ENCODE measurements around the gene HLA-DRA. TPM values are rescaled to one million over a fixed set of nuclear protein-coding genes. Genes with fewer than 3 reads are reported as not detected.

HLA-DRA gene
- 100 to 1,000 TPM; 126 to 261 (median 220) TPM for total RNA-seq

DNA sequence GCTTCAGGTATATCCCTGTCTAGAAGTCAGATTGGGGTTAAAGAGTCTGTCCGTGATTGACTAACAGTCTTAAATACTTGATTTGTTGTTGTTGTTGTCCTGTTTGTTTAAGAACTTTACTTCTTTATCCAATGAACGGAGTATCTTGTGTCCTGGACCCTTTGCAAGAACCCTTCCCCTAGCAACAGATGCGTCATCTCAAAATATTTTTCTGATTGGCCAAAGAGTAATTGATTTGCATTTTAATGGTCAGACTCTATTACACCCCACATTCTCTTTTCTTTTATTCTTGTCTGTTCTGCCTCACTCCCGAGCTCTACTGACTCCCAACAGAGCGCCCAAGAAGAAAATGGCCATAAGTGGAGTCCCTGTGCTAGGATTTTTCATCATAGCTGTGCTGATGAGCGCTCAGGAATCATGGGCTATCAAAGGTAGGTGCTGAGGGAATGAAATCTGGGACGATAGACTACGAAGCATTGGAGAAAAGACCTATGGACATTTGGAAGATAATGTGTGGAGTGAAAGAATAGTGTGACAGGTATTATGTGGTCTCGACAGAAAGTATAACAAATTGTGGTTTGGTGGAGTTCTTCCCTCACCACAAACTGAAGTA, at the start of gene HLA-DRA:
Gene HLA-DRA, plus strand, starts transcription at position 286 of the 613 bp plus-strand sequence. Its CDS starts 64 bp downstream, at position 350.
- TF ChIP-seq POLR2A (IDR thresholded peaks at IDR 0.05): peak in 1 of 2 donors; percentile 32
- TF ChIP-seq POLR2AphosphoS5 (IDR thresholded peaks at IDR 0.05): no peak
- DNase-seq (ENCODE audit: low spot score in 2 of 2): no peak
- H3K27ac ChIP-seq: peak within 1 kb of the TSS; percentile 31
- peak within 1 kb of the TSS; percentile 35 for H3K4me3 ChIP-seq
- H3K9me3 ChIP-seq: no peaks in the 10 kb centered on the region
- H3K4me1 ChIP-seq: peaks cover 4% of the 10 kb centered on the region
- H3K36me3 ChIP-seq: no peaks in the 10 kb centered on the region
- peaks cover 4% of the 10 kb centered on the region for H3K27me3 ChIP-seq
- WGBS: 38% methylated on average over 9 of the region's 9 CpGs

DNA sequence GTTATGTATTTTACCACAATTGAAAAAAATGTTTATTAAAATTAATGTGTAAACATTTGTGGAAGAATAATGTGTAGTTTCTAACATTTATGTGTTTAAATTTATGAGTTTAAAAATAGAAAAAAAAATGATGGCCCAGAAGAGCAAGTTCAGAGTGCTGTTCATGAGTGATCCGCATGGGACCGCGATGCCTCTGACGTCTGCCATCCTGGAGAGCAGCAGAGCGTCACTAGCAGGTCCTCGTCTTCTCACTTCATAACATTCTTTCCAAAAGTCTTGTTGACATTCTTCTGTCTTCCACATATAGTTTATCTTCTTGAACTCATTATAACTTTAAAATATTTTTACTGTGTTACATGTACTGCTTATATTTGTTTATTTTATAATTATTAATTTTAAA, 48.2 kb upstream of the HLA-DRA start:
- TF ChIP-seq, protein P1, sequence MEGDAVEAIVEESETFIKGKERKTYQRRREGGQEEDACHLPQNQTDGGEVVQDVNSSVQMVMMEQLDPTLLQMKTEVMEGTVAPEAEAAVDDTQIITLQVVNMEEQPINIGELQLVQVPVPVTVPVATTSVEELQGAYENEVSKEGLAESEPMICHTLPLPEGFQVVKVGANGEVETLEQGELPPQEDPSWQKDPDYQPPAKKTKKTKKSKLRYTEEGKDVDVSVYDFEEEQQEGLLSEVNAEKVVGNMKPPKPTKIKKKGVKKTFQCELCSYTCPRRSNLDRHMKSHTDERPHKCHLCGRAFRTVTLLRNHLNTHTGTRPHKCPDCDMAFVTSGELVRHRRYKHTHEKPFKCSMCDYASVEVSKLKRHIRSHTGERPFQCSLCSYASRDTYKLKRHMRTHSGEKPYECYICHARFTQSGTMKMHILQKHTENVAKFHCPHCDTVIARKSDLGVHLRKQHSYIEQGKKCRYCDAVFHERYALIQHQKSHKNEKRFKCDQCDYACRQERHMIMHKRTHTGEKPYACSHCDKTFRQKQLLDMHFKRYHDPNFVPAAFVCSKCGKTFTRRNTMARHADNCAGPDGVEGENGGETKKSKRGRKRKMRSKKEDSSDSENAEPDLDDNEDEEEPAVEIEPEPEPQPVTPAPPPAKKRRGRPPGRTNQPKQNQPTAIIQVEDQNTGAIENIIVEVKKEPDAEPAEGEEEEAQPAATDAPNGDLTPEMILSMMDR (IDR thresholded peaks at IDR 0.05): no peak
- no peak for TF ChIP-seq POLR2AphosphoS5 (IDR thresholded peaks at IDR 0.05)
- no peak for TF ChIP-seq EP300 (IDR thresholded peaks at IDR 0.05)
- TF ChIP-seq POLR2A (IDR thresholded peaks at IDR 0.05): no peak
- H3K27me3 ChIP-seq: no peaks in the 10 kb centered on the region
- H3K4me1 ChIP-seq: peaks cover 16% of the 10 kb centered on the region
- H3K4me3 ChIP-seq: no peak overlapping the region
- WGBS: 93% methylated on average over 6 of the region's 6 CpGs
- H3K36me3 ChIP-seq: no peaks in the 10 kb centered on the region
- no peaks in the 10 kb centered on the region for H3K9me3 ChIP-seq
- H3K27ac ChIP-seq: no peak overlapping the region
- DNase-seq (ENCODE audit: low spot score in 2 of 2): no peak

DNA sequence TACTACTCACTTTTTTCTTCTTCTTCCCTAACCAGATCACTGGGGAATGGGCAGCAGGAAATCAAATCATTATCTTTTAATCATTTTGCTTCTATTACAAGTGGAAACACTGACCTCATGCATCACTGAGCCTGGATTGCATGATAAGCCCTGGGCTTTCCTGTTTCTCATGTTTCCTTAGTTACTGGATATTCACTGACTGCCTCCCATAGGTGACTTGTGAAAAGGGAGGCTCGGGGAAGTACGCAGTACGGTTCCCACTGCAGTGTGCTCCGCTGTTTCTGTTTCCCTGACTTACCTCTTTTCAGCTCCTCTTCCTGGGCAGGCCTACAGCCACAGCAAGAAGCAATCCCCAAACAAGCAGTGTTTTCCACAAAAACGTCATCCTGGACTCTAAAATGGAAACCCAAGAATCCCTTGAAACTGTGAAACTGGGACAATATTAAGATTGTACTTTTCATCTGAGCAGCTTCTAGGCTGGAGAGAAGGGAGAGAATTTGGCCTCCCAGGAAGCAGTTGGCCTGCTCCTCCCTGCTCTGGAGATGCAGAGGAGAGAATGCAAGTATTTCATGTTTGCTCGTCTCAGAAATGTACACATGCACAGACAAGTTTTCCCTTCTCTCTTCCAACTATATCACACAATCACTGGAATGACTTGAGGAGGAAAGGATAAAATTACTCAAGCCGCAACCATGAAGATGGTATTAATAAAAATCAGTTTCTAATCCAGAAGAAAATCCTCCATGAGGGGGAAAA, 45.8 kb upstream of the HLA-DRA start:
- WGBS: 29% methylated on average over 7 of the region's 7 CpGs
- H3K36me3 ChIP-seq: no peaks in the 10 kb centered on the region
- TF ChIP-seq EP300 (IDR thresholded peaks at IDR 0.05) (no peak), POLR2AphosphoS5 (IDR thresholded peaks at IDR 0.05) (peak in 1 of 3 donors; percentile 38)
- TF ChIP-seq, protein P1 (IDR thresholded peaks at IDR 0.05): no peak
- no peaks in the 10 kb centered on the region for H3K27me3 ChIP-seq
- no peaks in the 10 kb centered on the region for H3K9me3 ChIP-seq
- H3K4me3 ChIP-seq: no peak overlapping the region
- peak overlapping the region; percentile 50 for H3K27ac ChIP-seq
- H3K4me1 ChIP-seq: peaks cover 16% of the 10 kb centered on the region
- no peak for DNase-seq (ENCODE audit: low spot score in 2 of 2)

DNA sequence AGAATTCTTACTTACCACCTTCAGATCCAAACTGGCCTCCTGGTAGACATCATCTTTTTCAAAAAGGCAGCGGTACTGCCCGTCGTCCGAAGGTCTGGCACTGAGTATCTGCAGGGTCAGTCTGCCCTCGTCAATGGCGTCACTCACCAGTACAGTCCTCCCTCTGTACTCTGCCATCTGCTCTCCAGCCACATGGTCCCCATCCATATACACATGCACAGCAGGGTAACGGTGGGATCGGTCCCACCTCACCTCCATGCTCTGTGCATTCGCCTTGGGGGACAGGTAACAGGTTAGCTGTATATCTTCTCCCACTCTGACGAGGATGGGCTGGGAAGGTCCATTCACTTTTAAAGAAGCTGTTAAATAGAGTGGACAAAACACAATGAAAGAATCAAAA, 43.7 kb upstream of the HLA-DRA start:
- Histone ChIP-seq H3K4me3 (no peak overlapping the region), H3K36me3 (no peaks in the 10 kb centered on the region), H3K4me1 (peaks cover 16% of the 10 kb centered on the region), H3K27ac (no peak overlapping the region), H3K9me3 (no peaks in the 10 kb centered on the region), H3K27me3 (no peaks in the 10 kb centered on the region)
- WGBS: 93% methylated on average over 10 of the region's 10 CpGs
- TF ChIP-seq POLR2A (IDR thresholded peaks at IDR 0.05): no peak
- no peak for TF ChIP-seq EP300 (IDR thresholded peaks at IDR 0.05)
- TF ChIP-seq POLR2AphosphoS5 (IDR thresholded peaks at IDR 0.05): no peak
- TF ChIP-seq, protein P1 (IDR thresholded peaks at IDR 0.05): no peak
- no peak for DNase-seq (ENCODE audit: low spot score in 2 of 2)

DNA sequence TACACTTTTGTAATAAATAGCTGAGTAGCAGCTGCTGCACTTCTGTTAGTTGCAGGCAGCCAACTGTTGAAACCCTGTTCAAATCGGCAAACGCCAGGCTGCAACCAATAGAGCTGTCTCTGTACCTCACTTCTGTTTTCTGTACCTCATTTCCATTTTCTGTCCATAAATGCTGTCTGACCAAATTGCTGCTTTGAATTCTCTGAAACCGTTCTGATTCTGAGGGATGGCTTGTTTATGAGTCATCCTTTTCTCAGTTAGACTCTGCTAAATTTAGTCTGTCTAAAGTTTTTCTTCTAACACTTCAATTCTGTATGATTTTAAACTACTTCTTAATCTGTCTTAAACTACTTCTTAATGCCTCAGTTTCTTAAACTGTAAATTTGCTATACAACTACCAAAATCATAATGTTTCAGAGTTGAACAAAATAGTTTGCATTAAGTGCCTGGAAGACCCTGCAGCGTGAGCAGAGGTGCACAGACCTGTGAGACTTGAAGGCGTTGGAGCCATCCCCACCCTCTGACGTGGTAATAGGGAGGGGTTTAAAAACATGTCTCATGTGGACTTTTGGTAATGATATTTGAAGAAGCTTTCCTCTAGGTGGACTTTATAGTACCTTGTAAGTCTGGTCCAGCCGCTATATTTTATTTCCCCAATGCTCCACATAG, 42.3 kb upstream of the HLA-DRA start:
- Histone ChIP-seq H3K27ac (no peak overlapping the region), H3K27me3 (no peaks in the 10 kb centered on the region), H3K36me3 (no peaks in the 10 kb centered on the region), H3K4me3 (no peak overlapping the region), H3K4me1 (peaks cover 16% of the 10 kb centered on the region), H3K9me3 (no peaks in the 10 kb centered on the region)
- TF ChIP-seq, protein P1 (IDR thresholded peaks at IDR 0.05): no peak
- TF ChIP-seq POLR2AphosphoS5 (IDR thresholded peaks at IDR 0.05) (no peak), EP300 (IDR thresholded peaks at IDR 0.05) (no peak), POLR2A (IDR thresholded peaks at IDR 0.05) (no peak)
- DNase-seq (ENCODE audit: low spot score in 2 of 2): no peak
- 77% methylated on average over 7 of the region's 7 CpGs for WGBS
